ENCODE measurements around the gene CDK5RAP1.

CDK5RAP1 gene

DNA sequence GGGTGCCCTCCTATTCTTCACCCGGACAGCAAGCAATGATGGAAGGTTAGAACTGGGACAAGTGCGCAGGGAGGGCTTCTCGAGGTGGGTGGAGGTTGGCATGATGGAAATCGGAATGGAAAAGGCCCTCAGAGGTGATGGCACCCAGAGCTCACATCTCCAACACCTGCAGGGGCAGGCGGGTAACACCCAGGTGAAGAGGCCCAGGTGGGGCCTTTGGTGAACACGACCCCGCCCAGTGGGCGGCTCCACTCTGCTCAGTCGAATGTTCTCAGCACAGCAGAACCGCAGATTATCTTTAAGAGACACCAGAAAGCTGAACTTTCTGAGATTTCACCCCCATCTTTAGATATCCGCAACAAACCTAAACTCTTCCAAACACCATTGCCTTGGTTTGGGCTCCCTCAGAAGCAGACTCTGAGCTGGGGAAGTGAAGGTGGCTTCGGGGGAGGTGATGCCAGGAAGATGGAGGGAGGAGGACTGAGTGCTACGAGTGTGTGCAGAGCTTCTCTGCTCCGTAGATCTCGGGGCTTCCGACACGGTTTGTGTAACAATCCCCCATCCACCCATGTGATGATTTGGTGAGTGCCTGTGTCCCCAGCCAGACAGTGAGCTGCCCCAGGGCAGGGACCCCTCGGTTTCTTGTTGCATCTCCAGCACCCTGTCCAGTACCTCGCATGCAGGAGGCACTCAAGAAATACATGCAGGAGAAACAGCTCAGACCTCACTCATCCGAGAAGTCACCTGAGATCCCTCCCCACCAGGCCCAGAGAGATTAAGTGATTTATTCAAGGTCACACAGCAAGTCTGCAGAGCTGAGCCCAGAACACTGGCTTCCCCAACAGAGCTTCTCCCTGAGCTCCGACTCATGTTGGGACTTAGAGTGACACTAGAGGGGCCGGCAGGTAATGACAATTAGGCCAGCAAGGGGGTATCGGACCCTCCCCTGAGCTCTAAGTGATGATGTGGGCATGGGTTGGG lies 72.9 kb downstream of the CDK5RAP1 start:
- DNase-seq, result no peak

DNA sequence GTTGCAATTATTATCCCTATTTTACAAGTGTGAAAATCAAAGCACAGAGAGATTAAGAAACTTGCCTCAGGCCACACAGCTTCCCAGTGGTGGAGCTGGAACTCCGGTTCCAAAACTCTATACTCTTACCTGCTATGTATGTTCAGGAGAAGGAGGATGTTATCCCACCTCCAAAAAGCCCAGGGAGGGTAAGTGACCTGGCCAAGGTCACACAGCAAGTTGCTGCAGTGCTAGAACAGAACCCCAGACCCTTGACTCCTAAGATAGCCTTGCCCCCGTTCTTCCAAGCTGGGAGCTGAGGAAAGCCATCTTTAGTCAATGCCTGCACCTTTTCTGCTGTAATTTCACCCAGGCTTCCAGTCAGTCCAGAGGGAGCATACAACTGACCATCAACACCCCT lies 76.0 kb downstream of the CDK5RAP1 start:
- no peak for DNase-seq

DNA sequence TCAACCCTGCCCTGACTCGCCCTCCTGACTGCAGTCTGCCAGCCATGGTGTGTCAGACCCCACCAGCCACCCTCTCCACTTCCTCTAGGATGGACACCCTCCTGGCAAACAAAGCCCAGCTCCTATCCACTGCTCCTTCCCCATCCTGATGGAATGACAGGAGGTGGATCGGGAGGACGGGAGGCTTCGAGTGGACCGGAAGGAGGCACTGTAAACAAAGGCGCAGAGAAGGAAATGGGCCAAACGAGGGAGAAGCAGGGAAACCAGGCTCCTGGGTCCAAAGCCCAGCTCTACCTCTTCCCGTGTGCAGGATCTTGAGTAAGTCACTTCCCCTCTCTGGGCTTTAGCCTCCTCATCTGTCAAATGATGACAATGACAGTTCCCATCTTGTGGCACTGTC lies 78.1 kb downstream of the CDK5RAP1 start:
- DNase-seq, result no peak

GRCh38 chr20:33322456-33322855 lies 78.9 kb downstream of the CDK5RAP1 start:
- DNase-seq, result no peak

- DNase-seq, result no peak
These were observed 81.3 kb downstream of the CDK5RAP1 start for GRCh38 chr20:33320006-33320405.

- no peak for DNase-seq
These were observed 83.3 kb downstream of the CDK5RAP1 start for GRCh38 chr20:33318096-33318429.

GRCh38 chr20:33317424-33318095 lies 83.8 kb downstream of the CDK5RAP1 start:
- DNase-seq, result no peak

DNA sequence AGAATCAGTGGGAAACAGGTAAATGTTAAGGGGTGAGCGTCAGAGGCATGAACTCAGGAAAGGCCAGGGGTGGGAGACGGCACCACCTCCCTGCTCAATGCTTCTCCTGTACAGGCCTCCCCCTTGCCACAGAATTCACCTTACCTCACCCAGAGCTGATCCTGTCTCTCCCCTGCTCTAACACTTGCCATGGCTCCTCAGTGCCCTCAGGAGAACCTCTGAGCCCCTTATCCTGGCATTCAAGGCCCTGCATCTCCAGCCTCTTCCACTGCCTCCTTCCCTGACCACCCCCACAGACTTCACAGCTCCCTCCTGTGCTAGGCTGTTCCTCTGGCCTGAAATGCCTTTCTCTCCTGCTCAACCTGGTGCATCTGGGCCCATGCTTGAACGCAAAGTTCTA lies 84.4 kb downstream of the CDK5RAP1 start:
- no peak for DNase-seq

DNA sequence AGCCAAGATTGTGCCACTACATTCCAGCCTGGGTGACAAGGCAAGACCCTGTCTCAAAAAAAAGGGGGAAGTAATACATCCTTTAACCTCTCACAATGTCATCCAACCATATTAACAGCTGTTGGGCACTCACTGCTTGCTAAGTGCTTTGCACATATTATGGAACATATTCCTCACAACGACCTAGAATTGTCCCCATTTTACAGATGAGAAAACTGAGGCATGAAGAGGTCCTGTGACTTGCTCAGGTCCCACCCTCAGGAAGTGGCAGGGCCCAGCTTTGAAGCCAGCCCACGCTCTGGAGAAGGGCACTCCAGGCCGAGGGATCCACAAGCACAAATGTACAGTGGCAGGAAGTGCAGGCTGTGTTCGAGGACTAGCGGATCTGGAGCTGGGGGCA lies 85.0 kb downstream of the CDK5RAP1 start:
- DNase-seq, result no peak

- no peak for DNase-seq
These were observed 87.5 kb downstream of the CDK5RAP1 start for GRCh38 chr20:33313686-33314314.

DNA sequence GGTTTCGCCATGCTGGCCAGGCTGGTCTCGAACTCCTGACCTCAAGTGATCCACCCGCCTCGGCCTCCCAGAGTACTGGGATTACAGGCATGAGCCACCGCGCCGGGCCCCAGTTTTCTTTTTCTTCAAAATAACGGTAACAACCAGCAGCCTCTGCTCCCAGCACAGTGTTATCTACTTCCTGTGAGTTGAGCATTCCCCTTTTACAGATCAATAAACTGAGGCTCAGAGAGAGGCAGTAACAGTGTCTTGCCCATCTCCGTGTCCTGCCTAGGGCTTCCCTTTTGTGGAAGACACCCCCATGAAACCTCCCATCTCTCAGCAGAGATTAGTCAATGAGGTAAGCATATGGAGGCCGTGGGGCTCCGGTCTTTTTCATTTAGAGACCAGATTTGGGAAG lies 88.7 kb downstream of the CDK5RAP1 start:
- DNase-seq, result no peak

DNA sequence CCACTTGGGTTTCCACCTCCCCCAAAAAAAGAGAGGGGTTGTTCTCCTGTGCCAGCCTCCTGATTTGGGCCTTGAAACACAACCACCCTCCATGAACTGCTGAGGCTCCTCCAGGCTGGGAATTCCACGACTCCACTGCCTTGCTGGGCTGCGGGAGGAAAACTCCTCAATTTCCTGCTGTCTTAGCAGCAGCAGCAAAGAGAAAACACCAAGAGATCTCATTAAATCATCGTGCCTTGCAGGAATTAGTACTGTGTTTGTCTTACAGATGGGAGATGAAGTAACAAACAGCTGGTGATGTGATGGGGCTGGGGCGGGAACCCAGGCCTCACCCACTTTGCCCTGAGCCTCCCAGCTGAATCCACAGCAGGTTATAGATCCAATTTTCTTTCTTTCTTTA lies 89.3 kb downstream of the CDK5RAP1 start:
- DNase-seq, result no peak

DNA sequence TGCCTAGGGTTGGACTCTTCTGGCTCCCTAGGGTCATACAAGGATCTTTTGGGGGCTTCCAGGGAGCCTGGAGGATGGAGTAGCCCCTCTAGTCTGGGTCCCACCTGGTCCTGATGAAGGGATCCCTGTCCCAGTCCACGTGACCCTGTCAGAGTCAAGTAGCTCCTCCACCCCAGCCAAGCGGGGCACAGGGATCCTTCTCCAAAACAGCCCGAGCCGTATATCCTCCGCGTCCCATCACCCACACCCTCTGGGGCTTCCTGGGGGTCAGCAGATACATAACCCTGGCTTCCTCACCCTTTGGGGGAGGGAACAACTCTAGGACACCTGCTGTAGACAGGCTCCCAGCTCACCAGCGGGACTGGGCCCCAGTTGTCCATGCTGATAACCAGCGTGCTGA lies 90.3 kb downstream of the CDK5RAP1 start:
- DNase-seq, result no peak

- no peak for DNase-seq
These were observed 90.9 kb downstream of the CDK5RAP1 start for GRCh38 chr20:33310327-33310899.

DNA sequence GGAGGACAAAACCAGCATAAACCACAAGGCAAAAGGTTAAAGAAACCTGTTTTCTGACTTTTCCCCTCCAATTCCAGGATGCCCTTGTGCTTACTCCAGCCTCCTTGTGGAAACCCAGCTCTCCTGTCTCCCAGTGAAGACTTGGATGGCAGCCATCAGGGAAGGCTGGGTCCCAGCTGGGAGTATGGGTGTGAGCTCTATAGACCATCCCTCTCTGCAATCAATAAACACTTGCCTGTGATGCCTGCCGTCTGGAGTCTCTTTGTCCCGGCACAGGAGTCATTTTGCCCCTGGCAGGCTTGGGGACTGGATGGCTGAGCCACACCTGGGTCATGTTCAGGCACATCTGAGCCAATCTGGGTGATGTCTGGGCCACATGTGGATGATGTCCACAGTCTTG lies 91.7 kb downstream of the CDK5RAP1 start:
- no peak for DNase-seq

Measured in SHP77 (cell line).